Endothelial cell of umbilical vein (primary cell): ENCODE data around the gene RABEP1. TPM values are rescaled to one million over a fixed set of nuclear protein-coding genes. Genes with fewer than 3 reads are reported as not detected.

Source experiments
- BruUV-seq: library from RNA; stranded (reverse); fragments of 400-500 nt; replicated peaks from 2 replicates; lab custom pipeline; 2021; lab: Mats Ljungman, UMichigan
- CTCF ChIA-PET: fragments of 300-600, 350-600 bp; sonication (Branson Sonifier 250); formaldehyde crosslinking; loops from one replicate; lab custom pipeline; 2021; ENCODE audit warnings: antibody characterized with exemption, inconsistent platforms; lab: Charles Lee
- POLR2A ChIA-PET: fragments of 300-600, 350-600 bp; sonication (Branson Sonifier 250); formaldehyde crosslinking; loops from one replicate; lab custom pipeline; 2021; ENCODE audit warnings: antibody characterized with exemption, inconsistent platforms; lab: Charles Lee
- DNase-seq: peaks from one replicate; pipeline ENCODE4 v3.0.0-alpha.2; 2011; ENCODE audit warnings: low read depth, low spot score
- FAIRE-seq: peaks from 2 replicates; lab custom pipeline; 2011; peaks lifted over from hg19 to GRCh38; lab: Jason Lieb, UNC
- H2AFZ ChIP-seq: 2 replicates; pipeline ENCODE4 v1.6.0; 2012; ENCODE audit warnings: low read depth, low read length, control low read depth, inconsistent platforms
- H3K27ac ChIP-seq: 2 replicates; pipeline ENCODE4 v1.5.1; 2011; ENCODE audit warnings: low read depth, mild to moderate bottlenecking, control low read depth, low read length, moderate library complexity; ENCODE audit not compliant: insufficient read depth
- H3K27me3 ChIP-seq, 2 experiments: 2 replicates each; pipeline versions ENCODE4 v1.6.0 to v1.6.1; 2011; ENCODE audit warnings: low read length in 2 of 2, mixed read lengths in 1 of 2; ENCODE audit not compliant: control insufficient read depth in 2 of 2, insufficient read depth in 2 of 2
- H3K36me3 ChIP-seq, 2 experiments: 2 replicates in 1 of 2; 3 replicates in 1 of 2; pipeline ENCODE4 v1.5.1; 2011; ENCODE audit warnings: low read length in 2 of 2, mild to moderate bottlenecking in 1 of 2, moderate library complexity in 1 of 2; ENCODE audit not compliant: control insufficient read depth in 2 of 2, insufficient read depth in 2 of 2; ENCODE audit errors: extremely low read depth in 1 of 2
- H3K4me1 ChIP-seq: 3 replicates; pipeline ENCODE4 v1.5.1; 2011; ENCODE audit warnings: mild to moderate bottlenecking, low read length; ENCODE audit not compliant: control insufficient read depth, insufficient read depth; ENCODE audit errors: extremely low read depth
- H3K4me2 ChIP-seq: 2 replicates; pipeline ENCODE4 v1.6.1; 2011; ENCODE audit warnings: low read length, control low read depth, mixed read lengths; ENCODE audit not compliant: insufficient read depth
- H3K4me3 ChIP-seq, 3 experiments: fragments of 200-600 bp in 1 of 3; sonication (generic), shearing (Covaris generic) in 1 of 3; replicated peaks in 1 of 3; 2 replicates each; pipeline ENCODE4 v1.5.1; 2011 to 2016; ENCODE audit warnings: control low read depth in 3 of 3, low read length in 3 of 3, mild to moderate bottlenecking in 2 of 3, inconsistent platforms in 1 of 3, low read depth in 1 of 3, moderate library complexity in 1 of 3; ENCODE audit not compliant: insufficient read depth in 1 of 3
- H3K79me2 ChIP-seq: 2 replicates; pipeline ENCODE4 v1.6.0; 2012; ENCODE audit warnings: low read length, inconsistent platforms; ENCODE audit not compliant: control insufficient read depth, insufficient read depth
- H3K9ac ChIP-seq: replicated peaks from 2 replicates; pipeline ENCODE3; 2011; ENCODE audit warnings: low read length, control low read depth; ENCODE audit not compliant: insufficient read depth; ENCODE audit errors: extremely low read depth
- H3K9me1 ChIP-seq: replicated peaks from 3 replicates; pipeline ENCODE4 v1.6.0; 2011; ENCODE audit warnings: mild to moderate bottlenecking, low read length; ENCODE audit not compliant: control insufficient read depth, insufficient read depth; ENCODE audit errors: extremely low read depth
- H3K9me3 ChIP-seq: replicated peaks from 2 replicates; pipeline ENCODE4 v1.5.1; 2012; ENCODE audit warnings: low read length, inconsistent platforms; ENCODE audit not compliant: control insufficient read depth, insufficient read depth
- H4K20me1 ChIP-seq: replicated peaks from 2 replicates; pipeline ENCODE3; 2011; ENCODE audit warnings: mild to moderate bottlenecking, low read length; ENCODE audit not compliant: control insufficient read depth, insufficient read depth; ENCODE audit errors: extremely low read depth
- CTCF ChIP-seq, 2 donors: IDR thresholded peaks; 1 replicate in 1 of 2; 2 replicates in 1 of 2; pipeline ENCODE4 v1.5.1; 2011; ENCODE audit warnings: low read length in 2 of 2, mild to moderate bottlenecking in 2 of 2, moderate library complexity in 2 of 2, control low read depth in 1 of 2, inconsistent platforms in 1 of 2, low read depth in 1 of 2; ENCODE audit not compliant: insufficient read depth in 1 of 2; ENCODE audit errors: extremely low read depth in 1 of 2
- EZH2 ChIP-seq: IDR thresholded peaks from 2 replicates; pipeline ENCODE4 v1.6.1; 2012; ENCODE audit warnings: borderline replicate concordance, low read depth, mild to moderate bottlenecking, moderate library complexity, low read length, inconsistent platforms; ENCODE audit not compliant: severe bottlenecking
- FOS ChIP-seq: IDR thresholded peaks from 2 replicates; pipeline ENCODE4 v1.6.1; 2011; ENCODE audit warnings: mild to moderate bottlenecking, low read length, moderate library complexity, borderline replicate concordance; ENCODE audit not compliant: insufficient read depth
- GATA2 ChIP-seq: IDR thresholded peaks from 2 replicates; pipeline ENCODE4 v1.7.0; 2011; ENCODE audit warnings: low read depth, mild to moderate bottlenecking, moderate library complexity, mixed read lengths, low read length; ENCODE audit not compliant: insufficient read length, insufficient read depth
- JUN ChIP-seq: IDR thresholded peaks from 2 replicates; pipeline ENCODE4 v1.6.1; 2011; ENCODE audit warnings: borderline replicate concordance, low read depth; ENCODE audit not compliant: insufficient read length, insufficient read depth
- MAX ChIP-seq: IDR thresholded peaks from 2 replicates; pipeline ENCODE4 v1.6.1; 2011; ENCODE audit not compliant: insufficient read depth, insufficient read length
- MYC ChIP-seq: IDR thresholded peaks from one replicate; pipeline ENCODE4 v1.6.1; 2011; ENCODE audit warnings: mild to moderate bottlenecking, low read depth, low read length
- POLR2A ChIP-seq: IDR thresholded peaks from 2 replicates; pipeline ENCODE4 v1.6.1; 2012; ENCODE audit warnings: low read depth, mild to moderate bottlenecking, control low read depth, low read length
- POLR2AphosphoS5 ChIP-seq: IDR thresholded peaks from 2 replicates; pipeline ENCODE4 v1.6.1; 2012; ENCODE audit warnings: low read depth, mild to moderate bottlenecking, control low read depth, low read length, moderate library complexity; ENCODE audit not compliant: insufficient read depth
- dilution Hi-C: fragments of 300-500 bp; cut with MboI; formaldehyde crosslinking; loops from one replicate; pipeline ENCODE4 v1.15.0; 2019; ENCODE audit warnings: low sequenced_read_pairs; ENCODE audit not compliant: extremely low pct_ligation_motif_present
- intact Hi-C: fragments of 100-400 bp; cut with micrococcal nuclease; formaldehyde crosslinking; loops from one replicate; pipeline ENCODE4 v1.10.0; 2022
- polyA plus RNA-seq, 4 experiments: library from polyadenylated mRNA; depleted of rRNA in 3 of 4; stranded (reverse) in 3 of 4; unstranded in 1 of 4; fragments of >200 nt; gene quantifications; 2 replicates each; pipeline versions ENCODE4 v1.2.1 to v1.2.3, GENCODE V29; 2011 to 2012; ENCODE audit warnings: missing spikeins in 1 of 4
- total RNA-seq: library from RNA; stranded (reverse); gene quantifications from 2 replicates; pipeline ENCODE4 v1.2.3, GENCODE V29; 2021

The RABEP1 gene
- total and polyA plus RNA-seq, 2 donors (not counting 3 experiments of a cell fraction or from before 2014, with no cell fraction given) = 10.1 to 54.8 TPM

GRCh38 chr17:5361426-5361825, 79.3 kb downstream of the RABEP1 start:
- Histone ChIP-seq H3K9ac (no peak overlapping the region), H3K4me3 (no peak overlapping the region), H3K9me3 (no peaks in the 10 kb centered on the region), H3K4me2 (no peak overlapping the region), H3K36me3 (peaks cover 15 to 16% of the 10 kb centered on the region in 2 experiments), H3K27me3 (no peaks in the 10 kb centered on the region), H3K4me1 (no peaks in the 10 kb centered on the region), H2AFZ (no peak overlapping the region), H3K79me2 (peaks cover 2% of the 10 kb centered on the region), H3K27ac (no peak overlapping the region), H4K20me1 (no peaks in the 10 kb centered on the region), H3K9me1 (no peaks in the 10 kb centered on the region)
- dilution Hi-C loops (no loop called here), intact Hi-C loops (loop anchor here (10.0 kb wide), 1 partner anchor 117 kb away; no protein-coding TSS in a partner anchor)
- CTCF ChIA-PET = no interaction called here
- POLR2A ChIA-PET = no interaction called here
- FAIRE-seq = no peak
- BruUV-seq = no TSS peak
- no peak for TF ChIP-seq EZH2
- TF ChIP-seq CTCF (IDR thresholded peaks at IDR 0.05; ENCODE audit: extremely low read depth in 1 of 2, insufficient read depth in 1 of 2, low read depth in 1 of 2, low read length in 2 of 2) = no peak
- TF ChIP-seq MAX = no peak
- TF ChIP-seq POLR2A = no peak
- TF ChIP-seq GATA2 = no peak
- TF ChIP-seq MYC = no peak
- no peak for TF ChIP-seq JUN
- TF ChIP-seq FOS = no peak
- no peak for TF ChIP-seq POLR2AphosphoS5
- DNase-seq = no peak
